HG02642 (cell line): ENCODE data around the gene SLC5A5.

ENCODE experiments used
- ATAC-seq: cut with Tn5 transposase; IDR thresholded peaks from one replicate; pipeline ENCODE4 v1.9.1; 2021; ENCODE audit warnings: mild to moderate bottlenecking; ENCODE audit not compliant: unreplicated experiment, poor library complexity

The SLC5A5 gene

GRCh38 chr19:17871878-17872250 is at the start of gene SLC5A5:
SLC5A5 (plus strand) TSS chr19:17871945; CDS start chr19:17872320, 375 bp downstream.
- ATAC-seq: no peak

GRCh38 chr19:17824339-17824738 is 47.4 kb upstream of the SLC5A5 start:
- ATAC-seq: no peak

DNA sequence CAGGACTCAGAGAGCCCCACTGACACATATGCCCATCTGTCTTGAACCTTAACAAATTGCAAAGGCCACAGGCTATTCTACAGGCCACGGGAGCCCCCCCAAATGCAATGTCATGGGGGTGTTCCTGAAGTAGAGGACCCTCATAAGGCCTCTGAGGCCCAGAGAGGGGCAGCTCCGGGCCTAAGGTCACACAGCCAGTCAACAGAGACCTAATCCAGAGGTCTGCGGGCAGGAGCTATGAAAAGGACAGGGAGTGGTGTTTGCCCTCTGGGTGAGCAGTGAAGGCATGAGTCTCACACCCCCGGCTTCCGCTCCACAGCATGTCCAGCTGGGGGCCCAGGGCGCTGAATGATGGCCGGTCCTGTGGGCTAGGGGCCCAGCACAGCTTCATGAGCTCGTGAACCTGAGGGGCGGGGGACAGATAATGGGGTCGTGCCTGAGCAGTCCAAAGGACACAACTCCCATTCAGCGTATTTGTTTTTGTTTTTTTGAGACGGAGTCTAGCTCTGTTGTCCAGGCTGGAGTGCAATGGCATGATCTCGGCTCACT is 45.2 kb upstream of the SLC5A5 start:
- ATAC-seq: no peak

- ATAC-seq: no peak
These were observed 41.7 kb upstream of the SLC5A5 start for GRCh38 chr19:17829855-17830566.

DNA sequence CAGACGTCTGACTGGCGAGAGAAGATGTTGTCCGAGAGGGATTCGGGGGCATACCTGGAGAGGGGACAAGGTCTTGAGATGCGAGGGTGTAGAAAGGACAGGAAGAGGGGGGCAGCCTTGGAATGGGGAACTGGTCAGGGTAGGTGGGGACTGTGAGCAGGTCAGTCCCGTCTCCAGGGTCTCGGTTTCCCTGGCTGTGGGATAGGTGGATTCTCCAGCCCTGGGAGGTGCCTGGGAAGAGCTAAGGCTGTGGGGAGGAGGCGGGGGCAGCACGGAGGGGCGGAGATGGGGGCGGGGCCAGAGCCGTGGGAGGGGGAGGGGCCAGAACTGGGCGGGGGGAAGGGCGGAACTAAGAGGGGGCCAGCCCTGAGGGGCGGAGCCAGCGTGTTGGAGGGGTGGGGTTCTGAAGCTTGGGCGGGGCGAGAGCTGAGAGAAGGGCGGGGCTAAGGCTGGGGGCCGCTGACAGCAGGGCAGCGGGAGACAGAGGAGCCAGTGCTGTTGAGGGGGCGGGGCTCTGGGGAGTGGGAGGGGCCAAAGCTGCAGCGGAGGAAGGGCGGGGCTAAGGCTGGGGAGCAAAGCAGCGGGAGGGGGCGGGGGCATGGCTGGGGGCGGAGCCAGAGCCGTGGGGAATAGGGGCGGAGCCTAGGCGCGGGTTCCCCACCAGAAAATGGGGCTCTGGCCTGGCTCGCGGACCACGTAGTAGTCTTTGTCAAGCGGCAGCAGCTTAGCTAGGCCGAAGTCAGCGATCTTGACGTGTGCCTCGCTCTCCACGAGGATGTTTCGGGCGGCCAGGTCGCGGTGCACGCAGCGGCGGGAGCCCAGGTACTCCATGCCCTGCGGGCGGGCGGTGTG is 41.0 kb upstream of the SLC5A5 start:
- ATAC-seq: no peak

- ATAC-seq: no peak
These were observed 40.3 kb upstream of the SLC5A5 start for GRCh38 chr19:17831419-17831888.

DNA sequence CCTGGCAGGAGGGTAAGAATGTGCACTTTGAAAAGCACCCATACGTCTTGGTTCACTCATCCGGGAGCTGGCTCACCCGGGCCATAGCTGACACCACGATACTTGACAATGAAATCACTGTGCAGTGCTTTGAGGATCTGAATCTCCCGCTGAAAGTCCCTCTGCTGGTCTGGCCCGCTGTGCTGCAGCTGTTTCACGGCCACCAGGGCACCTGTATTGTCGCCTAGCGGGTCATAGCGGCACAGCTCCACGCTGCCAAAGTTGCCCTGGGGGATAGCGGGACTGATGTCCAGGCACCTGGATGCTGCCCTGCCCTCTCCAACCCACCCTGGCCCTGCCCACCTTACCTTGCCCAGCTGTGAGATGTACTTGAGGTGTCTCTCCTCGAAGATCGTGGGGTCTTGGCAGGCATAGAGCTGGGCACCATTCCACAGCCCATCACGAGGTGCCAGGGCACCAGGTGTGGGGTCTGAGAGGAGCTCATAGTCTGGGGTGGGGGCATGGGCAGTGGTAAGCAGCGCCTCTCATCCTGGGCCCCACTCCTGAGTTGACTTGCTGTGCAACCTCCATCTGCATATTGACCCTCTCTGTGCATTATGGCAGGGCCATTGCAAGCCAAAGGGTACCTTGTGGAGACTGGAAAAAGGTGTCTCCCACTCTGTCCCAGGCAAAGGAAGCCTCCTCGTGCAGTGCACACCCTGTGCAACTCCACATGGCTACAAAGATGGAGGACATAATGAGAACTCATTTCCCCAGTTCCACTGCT is 39.1 kb upstream of the SLC5A5 start:
- no peak for ATAC-seq

GRCh38 chr19:17834350-17835181 is 37.2 kb upstream of the SLC5A5 start:
- no peak for ATAC-seq

DNA sequence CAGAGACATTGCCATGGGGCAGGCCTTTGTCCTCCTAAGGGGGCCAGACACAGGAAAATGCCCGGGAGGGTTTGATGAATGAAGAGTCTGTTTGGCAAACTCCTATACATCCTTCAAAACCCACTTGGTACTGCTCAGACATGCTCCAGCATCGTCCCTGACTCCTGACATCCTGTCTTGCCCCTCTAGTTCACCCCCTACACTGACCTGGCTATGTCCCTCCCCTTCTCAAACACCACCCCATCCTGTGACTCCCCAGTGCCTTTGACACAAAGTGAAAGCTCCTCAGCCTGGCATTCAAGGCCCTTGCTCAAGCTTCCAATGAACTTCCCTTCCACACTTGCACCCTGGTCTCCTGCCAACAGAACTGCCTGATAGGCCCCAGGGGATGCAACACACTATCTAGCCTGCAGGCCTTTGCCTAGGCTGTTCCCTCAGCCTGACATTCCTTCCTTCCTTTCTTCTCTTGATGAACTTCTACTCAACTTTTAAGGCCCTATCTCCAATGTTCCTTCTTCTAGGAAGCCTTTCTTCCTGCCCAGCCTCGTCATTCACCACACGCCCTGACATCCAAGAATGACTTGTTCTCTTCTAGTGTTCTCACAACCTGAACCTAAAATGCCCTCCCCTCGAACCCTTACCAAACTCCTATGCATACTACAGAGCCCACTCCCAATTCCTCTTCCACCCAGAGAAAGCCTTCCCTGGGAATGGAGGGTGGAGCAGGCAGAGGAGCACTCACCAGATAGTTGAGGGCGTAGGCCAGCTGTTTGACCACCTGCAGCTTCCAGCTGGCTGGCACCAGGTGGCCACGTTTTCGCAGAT is 36.4 kb upstream of the SLC5A5 start:
- no peak for ATAC-seq

GRCh38 chr19:17836530-17836929 is 35.2 kb upstream of the SLC5A5 start:
- no peak for ATAC-seq

DNA sequence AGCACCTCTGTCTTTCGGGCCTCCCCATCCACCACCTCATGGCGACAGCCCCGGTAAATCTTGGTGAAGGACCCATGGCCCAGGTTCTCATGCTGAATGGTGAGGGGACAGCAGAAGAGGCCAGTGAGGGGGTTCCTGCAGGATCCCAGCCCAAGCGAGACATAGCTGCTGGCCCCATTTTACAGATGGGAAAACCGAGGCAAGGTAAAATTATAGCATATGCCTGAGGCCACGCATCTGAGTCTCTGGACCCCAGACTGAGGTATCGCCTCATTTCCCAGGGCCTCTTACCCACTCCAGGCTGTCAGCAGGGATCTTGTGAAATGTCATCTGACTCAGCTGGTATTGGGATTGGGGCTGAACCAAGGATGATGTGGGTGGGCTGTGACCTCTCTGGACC is 33.8 kb upstream of the SLC5A5 start:
- no peak for ATAC-seq

- ATAC-seq: no peak
These were observed 31.7 kb upstream of the SLC5A5 start for GRCh38 chr19:17840019-17840418.

GRCh38 chr19:17841371-17841809 is 30.4 kb upstream of the SLC5A5 start:
- ATAC-seq: no peak

DNA sequence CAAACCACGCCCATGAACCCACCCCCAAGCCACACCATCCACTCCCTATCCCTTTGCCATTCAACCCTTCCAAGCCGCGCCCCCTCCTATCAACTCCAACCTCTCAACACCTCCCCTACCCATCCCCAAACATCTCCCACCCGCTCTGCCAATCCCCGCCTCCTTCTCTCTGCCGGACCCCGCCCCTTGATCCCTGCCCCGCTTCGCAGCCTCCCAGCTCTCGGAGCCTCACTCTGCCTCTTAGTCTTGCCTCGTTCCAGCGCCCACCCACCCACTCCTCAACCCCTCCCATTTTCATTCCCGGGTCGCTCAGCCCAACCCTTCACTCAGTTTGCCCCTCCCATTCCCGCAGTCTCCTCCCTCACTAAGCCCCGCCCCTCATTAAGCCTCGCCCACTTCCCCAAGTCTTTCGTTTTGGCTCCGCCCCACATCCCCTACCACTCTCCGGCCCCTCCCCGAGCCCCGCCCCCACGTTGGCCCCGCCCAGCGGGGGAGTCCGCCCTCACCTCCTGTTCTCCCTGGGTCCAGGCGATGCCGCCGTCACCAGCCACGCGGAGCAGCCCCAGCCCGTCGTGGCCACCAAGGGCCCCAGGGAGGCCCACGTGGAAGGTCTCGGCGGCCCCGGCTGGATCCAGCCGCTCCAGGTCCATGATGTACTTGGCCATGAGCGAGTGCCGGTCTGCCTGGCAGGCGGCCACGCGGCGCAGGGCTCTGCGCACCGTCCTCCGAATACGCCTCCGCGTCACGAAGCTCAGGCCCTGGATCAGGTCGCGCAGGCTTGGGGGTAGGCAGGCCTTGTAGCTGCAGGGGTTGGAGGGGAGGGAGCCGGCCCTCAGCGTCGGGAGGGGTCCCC is 29.7 kb upstream of the SLC5A5 start:
- no peak for ATAC-seq

- ATAC-seq: no peak
These were observed 29.0 kb upstream of the SLC5A5 start for GRCh38 chr19:17842663-17843291.

DNA sequence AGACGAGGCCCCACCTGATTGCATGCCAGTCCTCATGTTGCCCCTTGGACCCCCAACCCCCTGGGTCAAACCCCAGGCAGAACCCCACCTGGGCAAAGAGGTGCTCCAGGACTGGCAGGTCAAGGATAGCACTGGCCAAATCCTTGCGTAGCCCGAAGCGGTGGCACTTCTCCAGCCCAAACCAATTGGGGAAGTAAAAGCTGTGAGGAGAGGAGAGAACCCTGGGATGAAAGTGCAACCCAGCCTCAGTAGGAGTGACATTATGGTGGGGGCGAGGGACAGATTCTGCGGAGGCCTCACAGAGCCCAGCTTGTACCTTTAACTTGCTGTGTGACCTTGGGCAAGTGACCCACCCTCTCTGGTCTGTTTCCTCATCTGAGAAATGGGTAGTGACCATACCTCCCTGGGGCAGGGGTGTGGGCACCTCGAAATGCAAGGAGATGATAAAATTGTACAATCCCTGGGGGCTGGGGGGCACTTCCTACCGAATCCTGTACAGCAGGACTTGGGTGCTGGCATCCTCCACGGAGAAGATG is 28.4 kb upstream of the SLC5A5 start:
- no peak for ATAC-seq

GRCh38 chr19:17843908-17844490 is 27.7 kb upstream of the SLC5A5 start:
- ATAC-seq: no peak
